Fibroblast of skin of scalp (primary cell): Measurements from ENCODE around the gene ZFHX2. TPM values are rescaled to one million over a fixed set of nuclear protein-coding genes. Genes with fewer than 3 reads are reported as not detected.
A peak's percentile ranks its signal among the peaks of the same experiment; 100 is the strongest.
"Not testable (repeated sequence)": the region's sequence is repeated elsewhere in the genome, so short reads cannot be mapped to it uniquely, and the experiment has no call there.

Experiments
- DNase-seq: peaks from one replicate; pipeline ENCODE4 v3.0.0-alpha.2; 2013
- polyA plus RNA-seq, 2 experiments: library from polyadenylated mRNA; unstranded; fragments of 120-200 nt; gene quantifications; one replicate each; pipeline ENCODE4 v1.2.1, GENCODE V29; 2013; ENCODE audit not compliant: insufficient read length in 2 of 2

ZFHX2 gene
- 3.4 TPM for polyA plus RNA-seq (2013, experiment 1 of 2; ENCODE audit: insufficient read length)
- polyA plus RNA-seq (2013, experiment 2 of 2; ENCODE audit: insufficient read length) = 5.2 TPM

DNA sequence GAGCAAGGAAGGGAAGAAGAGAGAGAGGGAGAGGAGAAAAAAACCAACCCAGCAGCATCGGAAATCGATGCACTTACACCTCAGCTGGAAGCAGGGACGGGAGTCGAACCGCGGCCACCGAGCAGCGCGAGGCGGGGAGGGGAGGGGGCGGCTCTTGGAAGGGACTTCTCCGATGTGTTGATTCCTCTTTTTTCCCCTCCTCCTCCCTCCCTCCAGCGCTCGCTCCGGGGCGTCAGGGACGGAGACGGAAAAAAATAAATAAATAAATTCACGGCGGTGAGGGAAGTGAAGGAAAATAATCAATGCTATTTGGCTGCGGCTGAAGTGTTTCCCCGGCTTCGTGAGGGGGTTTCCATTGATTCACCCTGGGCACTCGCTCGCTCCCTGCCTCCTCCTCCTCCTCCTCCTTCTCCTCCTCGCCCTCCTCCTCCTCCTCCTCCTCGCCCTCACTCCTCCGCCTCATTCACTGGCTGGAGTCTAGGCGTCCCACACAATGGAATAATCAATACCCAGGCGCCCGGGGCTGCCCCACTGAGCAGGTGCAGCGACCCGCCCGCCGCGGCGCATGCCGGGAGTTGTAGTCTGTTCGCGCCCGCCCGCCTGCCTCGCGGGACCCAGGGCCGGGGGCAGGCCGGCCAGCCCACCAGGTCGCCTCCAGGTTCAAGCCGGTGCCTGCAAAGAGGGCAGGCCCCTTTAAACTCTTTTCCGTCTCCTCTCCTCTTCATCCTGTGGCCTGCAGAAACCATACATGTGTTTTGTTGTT lies at the start of gene ZFHX2:
Gene ZFHX2 (minus strand): TSS at position 500 of the 763 bp plus-strand sequence. CDS start 16,440 bp downstream, outside the sequence.
- DNase-seq = peak; percentile 76

GRCh38 chr14:23600806-23601205 lies 49.2 kb upstream of the ZFHX2 start:
- no peak for DNase-seq

- no peak for DNase-seq
These were observed 48.8 kb upstream of the ZFHX2 start for GRCh38 chr14:23600322-23600707.

GRCh38 chr14:23594191-23594590 lies 42.6 kb upstream of the ZFHX2 start:
- DNase-seq = not testable (repeated sequence)

GRCh38 chr14:23590198-23590597 lies 38.6 kb upstream of the ZFHX2 start:
- DNase-seq = no peak

DNA sequence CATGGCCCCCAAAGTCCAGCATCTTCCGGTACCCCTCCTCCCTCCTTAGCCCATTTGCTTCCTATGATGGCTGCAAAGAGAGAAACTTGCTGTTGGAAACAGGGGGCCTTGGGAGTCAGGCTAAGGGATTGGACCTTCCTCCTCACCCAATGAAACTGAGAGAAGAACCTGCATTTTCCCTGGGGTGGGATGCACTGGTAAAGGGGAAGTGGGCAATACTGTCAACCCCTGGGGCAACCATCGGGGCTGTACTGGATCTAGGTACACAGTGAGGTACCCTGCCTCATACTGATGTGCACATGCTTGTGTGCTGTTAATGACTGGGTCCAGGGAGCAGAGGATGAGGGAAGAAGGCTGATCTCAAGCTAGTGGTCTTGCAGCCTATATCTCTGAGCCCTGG lies 38.0 kb upstream of the ZFHX2 start:
- no peak for DNase-seq

DNA sequence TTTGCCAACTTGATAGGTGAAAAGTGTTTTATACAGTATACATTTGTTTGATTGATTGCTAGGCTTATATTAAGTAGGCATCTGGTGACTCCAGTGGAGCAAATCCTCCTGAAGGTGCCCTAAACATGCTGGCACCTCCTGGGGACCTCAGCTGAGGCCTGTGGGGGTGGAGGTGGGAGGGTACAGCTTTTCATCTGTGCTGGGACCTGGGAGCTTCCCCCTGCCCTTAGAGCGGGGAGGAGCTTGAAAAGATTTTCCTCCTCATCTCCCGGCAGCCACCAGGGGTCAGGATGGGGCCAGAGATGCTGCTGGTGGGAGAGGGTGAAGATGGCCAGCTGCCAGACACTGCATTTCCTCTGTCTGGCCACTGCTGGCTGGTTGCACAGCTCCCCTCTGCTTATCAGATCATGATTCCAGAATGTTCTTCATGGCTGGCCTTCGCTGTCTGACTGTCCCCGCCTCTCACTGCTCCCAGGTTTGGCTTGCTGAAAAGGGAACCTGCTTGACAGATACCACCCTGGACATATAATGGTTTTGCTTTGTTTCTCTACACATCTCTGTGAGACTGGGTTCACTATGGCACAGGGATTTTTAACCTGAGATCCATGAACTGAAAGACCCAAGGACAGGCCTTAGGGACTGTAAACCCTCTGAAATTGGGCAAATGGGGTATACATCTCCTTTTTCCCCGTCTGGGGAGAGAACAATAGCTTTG lies 37.5 kb upstream of the ZFHX2 start:
- peak; percentile 88 for DNase-seq

DNA sequence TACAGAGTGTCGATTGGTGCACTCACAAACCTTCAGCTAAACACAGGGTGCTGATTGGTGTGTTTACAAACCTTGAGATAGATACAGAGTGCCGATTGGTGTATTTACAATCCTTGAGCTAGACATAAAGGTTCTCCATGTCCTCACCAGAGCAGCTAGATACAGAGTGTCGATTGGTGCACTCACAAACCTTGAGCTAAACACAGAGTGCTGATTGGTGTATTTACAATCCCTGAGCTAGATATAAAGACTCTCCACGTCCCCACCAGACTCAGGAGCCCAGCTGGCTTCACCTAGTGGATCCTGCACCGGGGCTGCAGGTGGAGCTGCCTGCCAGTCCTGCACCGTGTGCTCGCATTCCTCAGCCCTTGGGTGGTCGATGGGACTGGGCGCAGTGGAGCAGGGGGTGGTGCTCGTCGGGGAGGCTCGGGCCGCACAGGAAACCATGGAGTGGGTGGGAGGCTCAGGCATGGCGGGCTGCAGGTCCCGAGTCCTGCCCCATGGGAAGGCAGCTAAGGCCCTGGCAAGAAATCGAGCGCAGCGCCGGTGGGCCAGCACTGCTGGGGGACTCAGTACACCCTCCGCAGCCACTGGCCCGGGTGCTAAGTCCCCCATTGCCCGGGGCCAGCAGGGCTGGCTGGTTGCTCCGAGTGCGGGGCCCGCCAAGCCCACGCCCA lies 33.1 kb upstream of the ZFHX2 start:
- DNase-seq = not testable (repeated sequence)

DNA sequence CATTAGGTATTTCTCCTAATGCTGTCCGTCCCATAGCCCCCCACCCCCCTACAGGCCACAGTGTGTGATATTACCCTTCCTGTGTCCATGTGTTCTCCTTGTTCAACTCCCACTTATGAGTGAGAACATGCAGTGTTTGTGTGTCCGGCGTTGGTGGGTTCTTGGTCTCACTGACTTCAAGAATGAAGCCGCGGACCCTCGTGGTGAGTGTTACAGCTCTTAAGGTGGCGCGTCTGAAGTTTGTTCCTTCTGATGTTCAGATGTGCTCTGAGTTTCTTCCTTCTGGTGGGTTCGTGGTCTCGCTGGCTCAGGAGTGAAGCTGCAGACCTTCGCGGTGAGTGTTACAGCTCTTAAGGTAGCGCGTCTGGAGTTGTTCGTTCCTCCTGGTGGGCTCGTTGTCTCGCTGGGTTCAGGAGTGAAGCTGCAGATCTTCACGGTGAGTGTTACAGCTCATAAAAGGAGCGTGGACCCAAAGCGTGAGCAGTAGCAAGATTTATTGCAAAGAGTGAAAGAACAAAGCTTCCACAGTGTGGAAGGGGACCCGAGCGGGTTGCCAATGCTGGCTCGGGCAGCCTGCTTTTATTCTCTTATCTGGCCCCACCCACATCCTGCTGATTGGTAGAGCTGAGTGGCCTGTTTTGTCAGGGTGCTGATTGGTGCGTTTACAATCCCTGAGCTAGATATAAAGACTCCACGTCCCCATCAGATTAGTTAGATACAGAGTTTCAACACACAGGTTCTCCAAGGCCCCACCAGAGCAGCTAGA lies 32.4 kb upstream of the ZFHX2 start:
- not testable (repeated sequence) for DNase-seq

GRCh38 chr14:23582906-23583760 lies 31.6 kb upstream of the ZFHX2 start:
- DNase-seq = no peak

DNA sequence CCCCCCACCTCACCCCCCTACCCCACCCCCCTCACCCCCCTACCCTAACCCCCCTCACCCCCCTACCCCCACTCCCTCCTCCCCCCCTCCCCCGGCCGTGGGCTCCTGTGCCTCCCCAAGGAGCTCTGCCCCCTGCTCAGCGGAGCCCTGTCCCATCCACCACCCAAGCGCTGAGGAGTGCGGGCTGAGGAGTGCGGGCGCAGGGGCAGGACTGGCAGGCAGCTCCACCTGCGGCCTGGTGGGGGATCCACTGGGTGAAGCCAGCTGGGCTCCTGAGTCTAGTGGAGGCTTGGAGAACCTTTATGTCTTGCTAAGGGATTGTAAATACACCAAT lies 29.4 kb upstream of the ZFHX2 start:
- no peak for DNase-seq

- no peak for DNase-seq
These were observed 28.8 kb upstream of the ZFHX2 start for GRCh38 chr14:23580152-23580926.

DNA sequence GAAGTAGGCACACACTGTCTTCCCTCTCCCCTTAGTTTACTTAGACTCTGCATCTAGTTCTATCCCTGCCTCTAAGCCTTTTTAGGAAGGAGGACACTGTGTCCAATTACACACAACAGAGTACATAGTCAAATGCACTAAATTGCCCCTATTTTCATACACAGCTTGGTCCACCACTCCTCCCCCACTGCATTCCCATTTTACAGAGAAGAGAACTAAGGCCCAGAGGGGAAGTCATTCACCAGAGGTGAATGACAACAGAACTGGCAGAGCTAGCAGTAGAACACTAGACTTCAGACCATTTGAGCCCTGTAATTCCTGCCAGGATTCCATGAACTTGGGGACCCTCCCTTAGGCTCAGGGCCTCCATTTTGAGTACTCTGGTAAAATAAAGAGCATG lies 28.2 kb upstream of the ZFHX2 start:
- DNase-seq = no peak

GRCh38 chr14:23579311-23579630 lies 27.7 kb upstream of the ZFHX2 start:
- DNase-seq = no peak

GRCh38 chr14:23578560-23579310 lies 27.2 kb upstream of the ZFHX2 start, which contains the start of gene JPH4:
Gene JPH4 (minus strand): TSS chr14:23578790. CDS start chr14:23577453, 1,337 bp downstream.
- DNase-seq = no peak

DNA sequence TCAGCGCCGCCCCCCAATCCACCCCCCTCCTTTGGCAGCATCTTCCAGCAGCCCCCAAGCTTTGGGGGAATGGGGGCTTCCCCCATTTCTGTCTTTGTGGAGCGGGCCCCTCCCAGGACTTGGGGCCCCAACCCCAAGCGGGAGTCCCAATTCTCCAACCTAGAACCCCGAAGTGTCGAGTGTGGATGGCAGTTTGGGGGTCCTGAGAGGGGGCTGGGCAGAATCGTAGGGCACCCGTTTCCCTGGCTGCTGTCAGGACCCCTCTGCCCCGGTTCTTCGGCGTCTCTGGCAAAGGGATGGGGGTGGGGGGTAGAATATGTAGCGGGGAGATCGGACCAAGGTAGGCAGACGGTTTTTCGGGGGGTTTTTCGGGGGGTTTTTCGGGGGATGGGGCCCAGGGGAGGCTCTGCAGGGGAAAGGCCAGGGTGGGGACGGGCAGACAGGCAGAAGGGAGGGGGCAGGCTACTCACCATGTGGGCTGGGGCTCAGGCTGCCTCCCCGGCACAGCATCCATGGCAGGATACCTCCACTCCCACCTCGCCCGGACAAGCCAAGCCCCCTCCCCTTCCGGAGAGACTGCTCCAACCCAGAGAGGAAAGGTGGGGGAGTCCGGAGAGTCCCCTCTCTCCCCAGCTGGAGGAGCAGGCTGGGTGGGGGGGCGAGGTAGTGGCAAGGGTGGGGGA lies 26.3 kb upstream of the ZFHX2 start:
- no peak for DNase-seq

DNA sequence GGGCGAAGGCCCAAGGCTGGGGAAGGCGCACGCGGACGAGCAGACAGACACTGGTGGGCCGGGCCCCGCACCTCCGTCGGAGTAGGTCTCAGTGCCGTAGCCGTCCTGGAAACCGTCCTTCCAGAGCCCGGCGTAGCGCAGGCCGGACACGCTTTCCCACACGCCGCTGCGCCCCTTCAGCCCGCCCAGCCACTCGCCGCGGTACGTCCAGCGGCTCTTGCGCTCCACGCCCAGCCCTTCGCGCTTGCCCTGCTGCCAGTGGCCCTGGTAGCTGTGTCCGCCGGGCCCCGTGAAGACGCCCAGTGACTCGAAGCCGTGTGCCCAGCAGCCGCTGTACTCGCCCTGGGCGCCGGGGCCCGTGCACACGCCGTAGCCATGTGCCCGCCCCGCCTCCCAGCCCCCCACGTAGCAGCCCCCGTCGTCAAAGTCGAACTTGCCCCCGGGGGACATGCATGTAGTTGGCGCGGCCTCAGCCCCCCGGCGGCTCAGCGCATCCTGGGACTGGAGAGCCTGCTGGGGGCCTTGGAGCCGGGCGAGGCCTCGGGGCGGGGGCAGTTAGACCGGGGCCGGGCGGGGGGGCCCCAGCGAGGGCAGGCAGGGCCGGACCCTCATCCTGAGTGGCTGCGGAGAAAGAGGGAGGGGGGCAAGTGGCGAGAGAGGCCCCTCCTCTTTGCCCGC lies 25.6 kb upstream of the ZFHX2 start:
- DNase-seq = no peak

DNA sequence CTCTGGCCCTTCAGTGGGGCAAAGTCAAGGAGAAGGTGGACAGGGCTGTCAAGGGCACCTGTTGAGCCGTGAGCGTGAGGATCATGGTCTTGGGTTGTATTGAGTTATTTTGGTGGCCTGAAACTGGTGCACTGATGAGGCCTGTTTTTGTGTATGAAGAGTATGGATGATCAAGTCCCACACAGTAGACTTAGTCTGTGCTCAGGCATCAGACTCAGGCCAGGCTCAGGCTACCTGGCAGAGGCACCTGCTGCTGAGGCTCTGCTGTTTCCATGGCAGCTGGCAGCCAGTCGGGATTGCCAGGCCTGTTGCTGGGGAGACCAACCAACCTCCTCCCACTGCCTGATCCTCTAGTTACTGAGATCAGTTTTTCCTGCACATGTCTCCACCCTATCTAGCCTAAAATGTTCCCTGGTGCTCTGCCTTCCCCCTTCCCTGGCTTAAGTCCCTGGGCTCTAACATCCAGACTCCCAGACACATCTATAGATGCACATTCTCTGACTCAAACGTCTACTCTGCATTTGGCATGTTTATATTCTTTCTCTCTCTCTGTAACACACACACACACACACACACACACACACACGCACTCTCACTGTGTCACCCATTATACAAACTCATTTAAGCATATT lies 21.9 kb upstream of the ZFHX2 start:
- DNase-seq = no peak
